IPS-20b (cell line): ENCODE data around the gene STARD5.
"Not testable (repeated sequence)": the region's sequence is repeated elsewhere in the genome, so short reads cannot be mapped to it uniquely, and the experiment has no call there.

Experiments used
- H3K27ac ChIP-seq: one replicate; pipeline ENCODE4 v1.5.1; 2013; ENCODE audit warnings: low read length
- H3K27me3 ChIP-seq: 2 replicates; pipeline ENCODE4 v1.6.1; 2013; ENCODE audit warnings: mild to moderate bottlenecking, low read length, inconsistent platforms; ENCODE audit not compliant: insufficient read depth
- H3K36me3 ChIP-seq: 2 replicates; pipeline ENCODE4 v1.6.1; 2013; ENCODE audit warnings: low read depth, mild to moderate bottlenecking, inconsistent platforms, low read length, moderate library complexity; ENCODE audit not compliant: insufficient read depth
- H3K4me1 ChIP-seq: 2 replicates; pipeline ENCODE4 v1.6.1; 2013; ENCODE audit warnings: mild to moderate bottlenecking, control low read depth, inconsistent platforms, low read length, moderate library complexity; ENCODE audit not compliant: insufficient read depth
- H3K4me3 ChIP-seq: 2 replicates; pipeline ENCODE4 v1.5.1; 2013; ENCODE audit warnings: mild to moderate bottlenecking, low read length, inconsistent platforms
- H3K9ac ChIP-seq: 2 replicates; pipeline ENCODE4 v1.6.1; 2013; ENCODE audit warnings: low read depth, mild to moderate bottlenecking, inconsistent platforms, low read length, moderate library complexity
- H3K9me3 ChIP-seq: 2 replicates; pipeline ENCODE4 v1.6.1; 2013; ENCODE audit warnings: mild to moderate bottlenecking, low read depth, low read length, inconsistent platforms; ENCODE audit not compliant: insufficient read depth

STARD5 gene

DNA sequence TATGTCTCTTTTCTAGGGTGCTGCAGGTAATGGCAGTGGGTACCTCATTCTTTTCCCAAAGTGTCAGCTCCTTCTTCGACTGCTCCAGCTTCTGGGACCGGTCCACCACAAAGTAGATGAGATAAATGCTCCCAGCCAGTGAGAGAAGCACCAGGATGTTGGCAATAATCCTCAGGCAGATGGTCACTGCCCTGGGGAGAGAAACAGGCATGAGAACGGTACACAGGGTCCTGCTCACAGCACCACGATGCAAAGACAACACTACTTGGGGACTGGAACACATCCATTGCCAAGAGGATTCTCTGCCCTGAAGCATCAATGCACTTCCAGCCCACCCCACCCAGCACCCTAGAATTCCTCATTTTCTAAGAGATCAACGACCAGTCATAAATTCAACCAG, 27.7 kb upstream of the STARD5 start:
- no peaks in the 10 kb centered on the region for H3K9me3 ChIP-seq
- no peaks in the 10 kb centered on the region for H3K36me3 ChIP-seq
- H3K27me3 ChIP-seq, result no peaks in the 10 kb centered on the region
- H3K4me1 ChIP-seq, result peaks cover 7% of the 10 kb centered on the region
- H3K27ac ChIP-seq, result no peak overlapping the region
- H3K9ac ChIP-seq, result no peak overlapping the region
- no peak overlapping the region for H3K4me3 ChIP-seq

DNA sequence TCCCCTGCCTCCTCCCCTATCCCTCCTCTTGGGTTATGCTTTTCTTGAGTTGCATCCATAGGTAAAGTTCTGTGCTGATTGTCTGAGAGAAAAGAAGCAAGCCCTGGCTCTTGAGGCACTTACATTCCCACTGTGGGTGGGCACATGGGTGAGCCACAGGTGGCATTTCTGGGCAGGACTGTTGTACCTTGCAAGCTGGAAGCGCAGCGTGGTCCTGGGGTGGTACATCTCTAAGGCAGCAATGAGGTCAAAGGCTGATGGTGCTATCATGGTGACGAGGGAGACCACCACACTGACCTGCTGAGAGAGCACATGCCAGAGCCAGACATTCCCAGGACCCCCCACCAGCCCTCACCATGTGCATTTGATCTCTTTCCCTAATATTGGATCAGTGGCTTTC, 25.3 kb upstream of the STARD5 start:
- no peaks in the 10 kb centered on the region for H3K36me3 ChIP-seq
- no peak overlapping the region for H3K9ac ChIP-seq
- no peak overlapping the region for H3K4me3 ChIP-seq
- no peak overlapping the region for H3K27ac ChIP-seq
- H3K4me1 ChIP-seq, result no peaks in the 10 kb centered on the region; the same call in 1 of the 2 replicates
- H3K27me3 ChIP-seq, result no peaks in the 10 kb centered on the region
- H3K9me3 ChIP-seq, result no peaks in the 10 kb centered on the region

DNA sequence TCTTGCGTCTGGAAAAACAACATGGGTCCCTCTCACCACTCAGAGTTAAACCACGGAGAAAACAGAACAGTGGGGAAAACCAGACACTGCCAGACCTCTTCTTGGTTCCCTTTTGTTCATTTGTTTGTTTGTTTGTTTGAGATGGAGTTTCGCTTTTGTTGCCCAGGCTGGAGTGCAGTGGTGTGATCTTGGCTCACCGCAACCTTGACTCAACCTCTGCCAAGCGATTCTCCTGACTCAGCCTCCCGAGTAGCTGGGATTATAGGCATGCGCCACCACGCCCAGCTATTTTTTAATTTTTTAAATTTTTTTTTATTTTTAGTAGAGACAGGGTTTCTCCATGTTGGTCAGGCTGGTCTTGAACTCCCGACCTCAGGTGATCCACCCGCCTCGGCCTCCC, 24.8 kb upstream of the STARD5 start:
- not testable (repeated sequence) for H3K4me3 ChIP-seq, H3K27me3 ChIP-seq, H3K4me1 ChIP-seq, H3K36me3 ChIP-seq, H3K9ac ChIP-seq, H3K9me3 ChIP-seq, H3K27ac ChIP-seq

DNA sequence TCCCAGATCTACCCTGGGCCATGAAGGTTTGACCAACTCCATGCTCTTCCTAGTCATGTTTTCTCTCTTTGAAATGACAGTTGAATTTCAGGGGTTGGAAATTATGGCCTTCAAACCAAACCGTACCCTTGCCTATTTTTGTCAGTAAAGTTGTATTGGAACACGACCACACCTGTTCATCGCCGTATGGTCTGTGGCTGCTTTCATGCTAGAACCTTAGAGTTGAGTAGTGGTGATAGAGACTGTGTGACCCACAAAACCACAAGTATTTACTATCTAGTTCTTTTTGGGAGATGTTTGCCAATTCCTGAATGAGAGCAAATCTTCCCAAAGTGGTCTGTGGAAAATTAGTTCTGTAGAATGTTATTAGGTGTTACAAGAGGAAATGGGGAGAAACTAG, 24.0 kb upstream of the STARD5 start:
- Histone ChIP-seq H3K4me3 (no peak overlapping the region), H3K9ac (no peak overlapping the region), H3K9me3 (no peaks in the 10 kb centered on the region), H3K27me3 (no peaks in the 10 kb centered on the region), H3K36me3 (no peaks in the 10 kb centered on the region), H3K27ac (no peak overlapping the region), H3K4me1 (no peaks in the 10 kb centered on the region; the same call in 1 of the 2 replicates)

DNA sequence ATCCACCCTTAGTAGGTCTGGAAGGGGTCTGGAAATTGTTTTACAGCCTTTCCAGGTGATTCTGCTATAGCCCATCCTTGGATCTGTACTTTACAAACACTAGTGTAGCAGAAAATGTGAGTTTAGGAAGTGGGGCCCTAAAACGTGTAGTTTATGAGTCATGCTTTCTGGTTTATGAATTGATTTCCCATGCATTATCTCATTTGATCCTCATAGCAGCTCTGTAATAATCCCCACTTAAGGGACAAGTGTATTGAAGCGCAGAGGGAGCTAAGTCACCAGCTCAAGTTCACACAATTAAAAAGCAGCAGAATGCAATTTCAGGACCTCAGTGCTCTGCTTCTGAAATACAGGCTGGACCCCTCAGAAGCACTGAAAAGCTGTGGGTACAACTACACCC, 22.7 kb upstream of the STARD5 start:
- Histone ChIP-seq H3K36me3 (no peaks in the 10 kb centered on the region), H3K27me3 (no peaks in the 10 kb centered on the region), H3K4me1 (no peaks in the 10 kb centered on the region; the same call in 1 of the 2 replicates), H3K9ac (no peak overlapping the region), H3K9me3 (no peaks in the 10 kb centered on the region), H3K4me3 (no peak overlapping the region), H3K27ac (no peak overlapping the region)

DNA sequence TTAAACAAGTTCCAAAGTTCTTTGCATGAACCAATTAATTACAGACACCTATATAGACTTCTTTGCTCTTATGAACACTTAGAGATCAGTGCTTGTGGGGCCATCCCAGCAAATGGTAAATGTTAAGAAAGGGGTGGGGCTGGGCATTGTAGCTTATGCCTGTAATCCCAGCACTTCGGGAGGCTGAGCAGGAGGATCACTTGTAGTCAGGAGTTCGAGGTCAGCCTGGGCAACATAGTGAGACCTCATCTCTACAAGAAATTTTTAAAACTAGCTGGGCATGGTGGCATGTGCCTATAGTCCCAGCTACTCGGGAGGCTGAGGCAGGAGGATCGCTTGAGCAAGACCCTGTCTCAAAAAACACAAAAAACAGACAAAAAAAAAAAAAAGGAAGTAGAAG, 19.4 kb upstream of the STARD5 start:
- no peaks in the 10 kb centered on the region for H3K27me3 ChIP-seq

DNA sequence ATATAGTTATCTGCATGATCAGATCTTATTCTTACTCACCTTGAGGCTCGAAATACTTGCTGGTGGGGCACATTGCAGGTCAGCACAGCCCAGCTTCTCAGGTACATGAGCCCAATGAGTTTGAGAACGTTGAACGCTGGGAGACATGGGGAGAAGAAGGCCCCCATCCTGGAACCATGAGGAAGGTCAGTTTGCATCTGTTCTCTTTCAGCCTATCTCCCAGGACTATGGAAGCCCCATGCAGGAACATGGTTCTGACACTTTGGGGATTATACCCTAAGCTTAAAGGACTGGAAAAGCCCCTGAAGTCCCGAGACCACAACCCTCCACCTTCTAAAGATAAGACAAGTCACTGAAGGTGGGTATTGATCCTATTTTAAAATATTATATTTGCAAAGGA, 17.4 kb upstream of the STARD5 start:
- Histone ChIP-seq H3K36me3 (no peaks in the 10 kb centered on the region), H3K4me1 (no peaks in the 10 kb centered on the region), H3K9ac (no peak overlapping the region), H3K4me3 (no peak overlapping the region), H3K27me3 (no peaks in the 10 kb centered on the region), H3K9me3 (no peaks in the 10 kb centered on the region), H3K27ac (no peak overlapping the region)

More for the DNA sequence above, 19.4 kb upstream of the STARD5 start:
- no peaks in the 10 kb centered on the region for H3K36me3 ChIP-seq
- no peaks in the 10 kb centered on the region; the same call in 1 of the 2 replicates for H3K4me1 ChIP-seq
- H3K9me3 ChIP-seq, result no peaks in the 10 kb centered on the region
- H3K27ac ChIP-seq, result no peak overlapping the region
- no peak overlapping the region for H3K4me3 ChIP-seq
- no peak overlapping the region for H3K9ac ChIP-seq

DNA sequence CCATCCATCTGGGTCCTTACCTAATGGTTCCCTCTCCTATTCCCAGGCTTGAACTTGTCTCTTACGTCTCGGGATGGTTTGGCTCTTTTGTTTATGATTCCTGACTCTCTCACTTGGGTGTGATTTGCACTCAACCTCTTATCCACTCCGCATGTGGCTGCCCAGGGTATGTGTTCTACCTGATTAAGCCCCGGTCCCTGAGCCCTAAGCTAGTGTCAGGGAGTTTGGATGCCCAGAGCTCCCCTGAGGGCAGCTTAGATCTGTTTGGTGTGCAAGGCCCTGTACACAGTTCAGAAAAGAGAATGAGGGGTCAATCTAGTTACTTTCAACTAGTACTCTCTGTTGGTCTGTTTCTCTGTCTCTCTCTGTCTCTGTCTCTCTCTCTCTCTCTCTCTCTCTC, 15.9 kb upstream of the STARD5 start:
- Histone ChIP-seq H3K36me3 (no peaks in the 10 kb centered on the region), H3K27ac (no peak overlapping the region), H3K4me1 (no peaks in the 10 kb centered on the region), H3K4me3 (no peak overlapping the region), H3K9me3 (no peaks in the 10 kb centered on the region), H3K9ac (no peak overlapping the region), H3K27me3 (no peaks in the 10 kb centered on the region)

DNA sequence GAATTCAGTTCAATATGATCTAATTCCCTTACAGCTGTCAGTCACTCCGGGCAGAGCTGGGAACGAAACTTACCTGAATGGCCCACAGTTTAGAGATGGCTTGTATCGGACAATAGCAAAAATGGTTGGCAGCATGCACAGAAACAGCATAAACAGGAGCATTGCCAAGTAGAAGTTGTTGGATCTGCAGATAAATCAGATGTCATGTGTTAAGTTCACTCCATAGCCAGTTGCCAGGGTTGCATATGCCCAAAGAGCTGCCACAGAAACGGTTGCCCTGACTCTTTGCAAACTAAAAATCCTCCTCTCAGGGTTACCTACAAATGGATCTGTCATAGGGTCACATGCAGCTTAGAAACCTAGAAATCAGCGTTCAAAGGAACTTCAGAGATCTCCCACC, 15.4 kb upstream of the STARD5 start:
- H3K27ac ChIP-seq, result no peak overlapping the region
- no peak overlapping the region for H3K9ac ChIP-seq
- no peak overlapping the region for H3K4me3 ChIP-seq
- no peaks in the 10 kb centered on the region for H3K36me3 ChIP-seq
- no peaks in the 10 kb centered on the region for H3K27me3 ChIP-seq
- no peaks in the 10 kb centered on the region for H3K9me3 ChIP-seq
- no peaks in the 10 kb centered on the region for H3K4me1 ChIP-seq

DNA sequence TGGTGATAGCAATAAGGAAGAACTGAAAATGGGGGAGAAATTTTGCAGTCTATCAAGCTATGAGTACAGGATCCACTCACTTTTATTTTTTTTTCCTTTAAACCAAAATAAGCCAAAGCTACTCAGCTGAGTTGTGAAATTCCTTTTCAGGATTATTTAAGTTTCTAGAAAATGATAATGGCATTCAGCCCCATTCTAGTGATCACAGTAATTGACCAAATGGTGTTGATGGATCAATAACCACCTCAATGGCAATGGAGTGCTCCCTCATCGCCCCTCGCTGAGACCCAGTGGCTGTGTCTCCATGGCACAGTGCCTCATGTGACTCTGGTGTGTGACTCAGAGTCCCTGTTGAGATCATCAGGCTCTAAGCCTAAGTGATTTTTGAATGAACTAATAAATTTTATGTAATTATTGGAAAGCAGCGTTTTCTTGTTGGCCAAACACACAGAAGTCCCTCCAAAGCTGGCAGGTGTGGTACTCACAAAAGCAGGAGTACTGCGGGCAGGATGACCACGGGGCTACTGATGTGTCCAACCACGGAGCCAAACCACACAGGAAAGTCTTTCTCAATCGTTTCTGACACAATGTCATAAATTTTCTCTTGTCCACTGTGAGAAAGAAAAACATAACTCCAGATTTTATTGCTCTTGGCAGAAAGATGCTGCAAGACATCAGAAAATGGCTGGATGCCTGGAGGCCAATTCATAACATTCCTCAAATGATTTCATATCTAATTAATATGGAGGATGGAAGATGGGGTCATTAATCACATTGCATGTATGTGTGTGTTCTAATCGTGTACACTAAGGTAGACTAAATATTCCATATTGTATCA, 14.4 kb upstream of the STARD5 start:
- no peak overlapping the region for H3K27ac ChIP-seq
- no peaks in the 10 kb centered on the region for H3K27me3 ChIP-seq
- H3K4me3 ChIP-seq, result no peak overlapping the region
- no peaks in the 10 kb centered on the region for H3K36me3 ChIP-seq
- H3K9ac ChIP-seq, result no peak overlapping the region
- no peaks in the 10 kb centered on the region for H3K9me3 ChIP-seq
- H3K4me1 ChIP-seq, result no peaks in the 10 kb centered on the region

DNA sequence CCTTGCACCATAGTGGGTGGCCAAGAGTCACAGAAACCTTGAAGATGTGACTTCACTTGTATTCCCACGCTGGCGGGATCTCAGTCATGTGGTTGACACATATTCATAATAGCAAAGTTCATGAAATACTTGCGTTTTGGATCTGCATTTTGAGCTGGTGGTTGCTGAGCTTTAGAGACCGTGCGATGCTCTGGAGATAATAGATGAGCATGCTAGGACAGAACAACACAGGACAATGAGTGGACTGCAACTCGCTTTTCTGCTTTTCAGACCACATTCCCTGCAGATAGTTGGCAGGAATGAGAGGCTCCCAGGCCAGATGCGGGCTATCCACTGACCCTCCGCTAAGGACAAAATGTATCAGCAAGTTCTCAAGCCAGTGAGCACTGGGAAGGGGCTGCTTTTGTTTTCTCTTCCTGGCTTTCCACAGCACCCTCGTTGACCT, 13.8 kb upstream of the STARD5 start:
- H3K27me3 ChIP-seq, result no peaks in the 10 kb centered on the region
- no peak overlapping the region for H3K4me3 ChIP-seq
- H3K9me3 ChIP-seq, result no peaks in the 10 kb centered on the region
- H3K9ac ChIP-seq, result no peak overlapping the region
- H3K36me3 ChIP-seq, result no peaks in the 10 kb centered on the region
- no peaks in the 10 kb centered on the region for H3K4me1 ChIP-seq
- no peak overlapping the region for H3K27ac ChIP-seq

DNA sequence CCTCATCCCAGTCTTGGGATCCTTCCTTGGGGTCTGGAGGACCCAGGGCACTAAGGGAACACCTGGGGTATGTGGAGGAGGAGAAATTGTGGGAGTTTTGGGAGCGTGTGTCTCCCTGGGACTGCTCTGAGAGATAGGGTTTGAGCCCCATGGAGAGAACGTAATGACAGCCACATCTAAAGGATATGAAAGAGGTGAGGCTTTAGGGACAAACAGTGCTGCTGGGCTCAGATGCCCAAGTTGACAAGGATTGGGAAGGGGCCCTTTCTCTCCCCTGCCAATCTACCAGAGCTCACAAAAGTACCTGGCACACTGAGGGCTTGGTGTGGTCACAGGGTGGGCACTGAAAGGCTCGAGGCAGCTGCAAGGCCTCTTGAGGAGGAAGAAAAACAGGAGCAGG, 13.3 kb upstream of the STARD5 start:
- Histone ChIP-seq H3K27ac (no peak overlapping the region), H3K9ac (no peak overlapping the region), H3K27me3 (no peaks in the 10 kb centered on the region), H3K9me3 (no peaks in the 10 kb centered on the region), H3K4me3 (no peak overlapping the region), H3K36me3 (no peaks in the 10 kb centered on the region), H3K4me1 (no peaks in the 10 kb centered on the region)
